HL-60 (cell line): ENCODE results near the gene SRRM5.

Experiments
- CTCF ChIP-seq: IDR thresholded peaks from one replicate; pipeline ENCODE4 v1.5.1; 2011; ENCODE audit warnings: low read length, control low read depth, inconsistent platforms; ENCODE audit not compliant: insufficient read depth
- GABPA ChIP-seq: IDR thresholded peaks from 2 replicates; pipeline ENCODE4 v1.6.1; 2012; ENCODE audit warnings: low read depth
- REST ChIP-seq: IDR thresholded peaks from 2 replicates; pipeline ENCODE4 v1.6.1; 2012; ENCODE audit warnings: low read depth; ENCODE audit not compliant: insufficient replicate concordance
- SPI1 ChIP-seq: IDR thresholded peaks from 2 replicates; pipeline ENCODE4 v1.6.1; 2012; ENCODE audit warnings: low read depth, mild to moderate bottlenecking, borderline replicate concordance

DNA sequence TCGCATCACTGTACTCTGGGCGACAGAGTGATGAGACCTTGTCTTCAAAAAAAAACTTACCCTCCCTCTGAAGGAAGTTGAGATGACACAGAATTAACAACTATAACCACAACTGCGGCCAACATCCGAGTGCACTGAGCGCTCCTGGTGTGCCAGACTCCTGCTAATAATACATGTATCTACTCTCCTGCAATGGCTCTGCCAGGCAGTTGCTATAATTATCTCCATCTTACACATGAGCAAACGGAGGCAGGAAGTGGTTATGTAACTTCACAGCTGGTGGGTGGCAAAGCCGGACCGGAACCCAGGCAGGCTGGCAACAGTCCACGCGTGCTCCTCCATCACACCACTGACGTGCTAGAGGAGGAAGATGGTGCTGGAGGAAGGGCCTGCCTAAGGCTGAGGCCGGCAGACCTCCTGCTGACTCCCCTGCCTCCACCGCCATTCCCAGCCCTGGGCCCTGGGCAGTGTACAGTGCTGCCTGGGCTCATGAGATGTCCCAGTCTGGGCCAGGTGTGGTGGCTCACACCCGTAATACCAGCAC is 49.1 kb upstream of the SRRM5 start:
- TF ChIP-seq REST, result no peak
- no peak for TF ChIP-seq CTCF
- peak; percentile 50; the same call in 1 of the 2 replicates for TF ChIP-seq SPI1
- peak; percentile 50 for TF ChIP-seq GABPA
